ENCODE measurements around the gene ZNF575. TPM values are rescaled to one million over a fixed set of nuclear protein-coding genes. Genes with fewer than 3 reads are reported as not detected.
"Not testable (repeated sequence)": the region's sequence is repeated elsewhere in the genome, so short reads cannot be mapped to it uniquely, and the experiment has no call there.

ZNF575 gene
- total and polyA plus RNA-seq, 2 donors, result 0.38 to 2.5 TPM

DNA sequence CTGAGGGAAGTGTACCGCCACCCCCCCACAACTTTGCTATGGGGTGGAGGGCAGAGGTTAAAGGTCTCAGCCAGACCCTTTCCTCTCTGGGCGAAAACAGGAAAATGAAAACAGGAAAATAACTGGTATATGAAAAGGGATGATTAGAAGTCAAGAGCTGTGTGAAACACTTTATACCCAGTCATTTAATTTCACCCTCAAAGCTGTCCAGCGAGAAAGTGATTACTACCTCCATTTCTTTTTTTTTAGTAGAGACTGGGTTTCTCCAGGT is 27.9 kb upstream of the ZNF575 start:
- H3K27ac ChIP-seq (ENCODE audit: low read depth in 1 of 2, low read length in 1 of 2), result peak overlapping the region in 1 of 2 donors; percentile 86
- peaks cover 9 to 23% of the 10 kb centered on the region in 2 donors for H3K4me1 ChIP-seq (ENCODE audit: control insufficient read depth in 2 of 2, insufficient read depth in 2 of 2, low read length in 2 of 2)
- no peaks in the 10 kb centered on the region for H3K9me3 ChIP-seq (ENCODE audit: control insufficient read depth in 2 of 2, insufficient read depth in 1 of 2, low read length in 1 of 2)
- DNase-seq (ENCODE audit: low read depth in 6 of 9, low spot score in 9 of 9), result no peak
- H3K27me3 ChIP-seq (ENCODE audit: control insufficient read depth in 2 of 2, insufficient read depth in 1 of 2, low read length in 1 of 2), result no peaks in the 10 kb centered on the region
- WGBS, result 96% methylated on average over 3 of the region's 3 CpGs
- no peak overlapping the region for H3K4me3 ChIP-seq (ENCODE audit: low read length in 2 of 2)
- peaks cover 2 to 27% of the 10 kb centered on the region in 2 donors for H3K36me3 ChIP-seq (ENCODE audit: control insufficient read depth in 2 of 2, insufficient read depth in 2 of 2, low read length in 1 of 2)

DNA sequence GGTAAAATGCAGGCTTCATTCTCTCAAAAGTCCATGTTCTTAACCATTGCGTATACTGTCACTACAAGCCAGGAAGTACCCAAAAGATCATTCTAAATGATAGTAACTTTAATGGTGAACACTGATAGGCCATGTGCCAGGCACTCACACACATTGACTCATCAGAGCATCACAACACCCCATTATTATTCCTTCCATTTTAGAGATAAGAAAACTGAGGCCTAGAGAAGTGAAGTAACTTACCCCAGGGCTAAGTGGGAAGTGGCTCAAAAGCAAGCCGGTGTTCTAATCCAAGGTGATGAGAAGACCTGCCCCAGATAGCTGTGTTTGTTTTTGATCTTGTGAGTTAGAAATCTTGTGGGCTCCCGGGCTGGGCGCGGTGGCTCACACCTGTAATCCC is 27.0 kb upstream of the ZNF575 start:
- WGBS, result 96% methylated on average over 5 of the region's 5 CpGs

DNA sequence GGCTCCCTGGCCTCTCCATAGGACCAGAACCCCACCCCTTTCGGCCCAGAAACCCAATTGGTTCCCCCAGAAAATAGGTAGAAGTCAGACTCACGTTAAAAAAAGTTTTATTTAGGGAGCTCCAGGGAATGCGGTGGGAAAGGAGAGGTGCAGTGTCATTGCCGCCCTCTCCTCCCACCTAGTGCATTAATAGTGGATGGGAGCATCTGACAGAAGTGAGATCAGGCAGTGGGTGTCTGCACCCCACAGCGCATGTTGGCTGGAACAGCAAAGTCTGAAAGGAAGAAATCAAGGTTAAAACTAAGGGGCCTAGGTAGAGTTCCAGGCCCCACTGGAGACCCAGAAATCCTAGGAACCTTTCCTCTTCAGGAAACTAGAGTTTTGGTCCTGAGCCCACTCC is 26.4 kb upstream of the ZNF575 start:
- DNase-seq (ENCODE audit: low read depth in 6 of 9, low spot score in 9 of 9), result no peak
- 96% methylated on average over 5 of the region's 5 CpGs for WGBS
- H3K36me3 ChIP-seq (ENCODE audit: control insufficient read depth in 2 of 2, insufficient read depth in 2 of 2, low read length in 1 of 2), result peaks cover 3 to 34% of the 10 kb centered on the region in 2 donors
- no peaks in the 10 kb centered on the region for H3K9me3 ChIP-seq (ENCODE audit: control insufficient read depth in 2 of 2, insufficient read depth in 1 of 2, low read length in 1 of 2)
- H3K4me1 ChIP-seq (ENCODE audit: control insufficient read depth in 2 of 2, insufficient read depth in 2 of 2, low read length in 2 of 2), result peaks cover 9 to 23% of the 10 kb centered on the region in 2 donors
- H3K4me3 ChIP-seq (ENCODE audit: low read length in 2 of 2), result no peak overlapping the region
- no peak overlapping the region for H3K27ac ChIP-seq (ENCODE audit: low read depth in 1 of 2, low read length in 1 of 2)
- no peaks in the 10 kb centered on the region for H3K27me3 ChIP-seq (ENCODE audit: control insufficient read depth in 2 of 2, insufficient read depth in 1 of 2, low read length in 1 of 2)

More for the DNA sequence above, 27.0 kb upstream of the ZNF575 start:
- no peaks in the 10 kb centered on the region for H3K27me3 ChIP-seq (ENCODE audit: control insufficient read depth in 2 of 2, insufficient read depth in 1 of 2, low read length in 1 of 2)
- no peak overlapping the region for H3K27ac ChIP-seq (ENCODE audit: low read depth in 1 of 2, low read length in 1 of 2)
- DNase-seq (ENCODE audit: low read depth in 6 of 9, low spot score in 9 of 9), result no peak
- no peak overlapping the region for H3K4me3 ChIP-seq (ENCODE audit: low read length in 2 of 2)
- H3K36me3 ChIP-seq (ENCODE audit: control insufficient read depth in 2 of 2, insufficient read depth in 2 of 2, low read length in 1 of 2), result peaks cover 6 to 32% of the 10 kb centered on the region in 2 donors
- no peaks in the 10 kb centered on the region for H3K9me3 ChIP-seq (ENCODE audit: control insufficient read depth in 2 of 2, insufficient read depth in 1 of 2, low read length in 1 of 2)
- H3K4me1 ChIP-seq (ENCODE audit: control insufficient read depth in 2 of 2, insufficient read depth in 2 of 2, low read length in 2 of 2), result peaks cover 9 to 23% of the 10 kb centered on the region in 2 donors

DNA sequence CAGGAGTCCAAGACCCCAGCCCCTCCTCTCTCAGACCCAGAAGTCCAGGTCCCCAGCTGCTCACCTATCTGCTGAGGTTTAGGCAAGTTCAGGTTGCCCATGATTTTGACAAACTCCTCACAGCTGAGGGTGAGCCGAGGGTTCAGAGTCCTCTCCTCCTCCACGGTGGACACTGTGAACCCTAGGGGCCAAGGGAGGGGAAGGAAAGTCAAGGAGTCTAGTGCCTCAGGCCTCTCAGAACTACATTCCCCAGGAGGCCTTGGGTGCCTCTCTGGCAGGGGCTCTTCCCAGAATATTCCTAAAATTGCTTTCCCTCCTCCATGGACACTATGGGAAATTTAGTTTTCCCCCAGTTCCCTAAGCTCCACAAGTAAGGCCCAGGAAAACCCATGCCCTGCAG is 25.1 kb upstream of the ZNF575 start:
- Histone ChIP-seq H3K4me1 (ENCODE audit: control insufficient read depth in 2 of 2, insufficient read depth in 2 of 2, low read length in 2 of 2) (peaks cover 9 to 18% of the 10 kb centered on the region in 2 donors), H3K27me3 (ENCODE audit: control insufficient read depth in 2 of 2, insufficient read depth in 1 of 2, low read length in 1 of 2) (no peaks in the 10 kb centered on the region), H3K36me3 (ENCODE audit: control insufficient read depth in 2 of 2, insufficient read depth in 2 of 2, low read length in 1 of 2) (peaks cover 3 to 28% of the 10 kb centered on the region in 2 donors), H3K9me3 (ENCODE audit: control insufficient read depth in 2 of 2, insufficient read depth in 1 of 2, low read length in 1 of 2) (no peaks in the 10 kb centered on the region), H3K4me3 (ENCODE audit: low read length in 2 of 2) (no peak overlapping the region), H3K27ac (ENCODE audit: low read depth in 1 of 2, low read length in 1 of 2) (no peak overlapping the region)
- DNase-seq (ENCODE audit: low read depth in 6 of 9, low spot score in 9 of 9), result no peak
- WGBS, result 98% methylated on average over 2 of the region's 2 CpGs

DNA sequence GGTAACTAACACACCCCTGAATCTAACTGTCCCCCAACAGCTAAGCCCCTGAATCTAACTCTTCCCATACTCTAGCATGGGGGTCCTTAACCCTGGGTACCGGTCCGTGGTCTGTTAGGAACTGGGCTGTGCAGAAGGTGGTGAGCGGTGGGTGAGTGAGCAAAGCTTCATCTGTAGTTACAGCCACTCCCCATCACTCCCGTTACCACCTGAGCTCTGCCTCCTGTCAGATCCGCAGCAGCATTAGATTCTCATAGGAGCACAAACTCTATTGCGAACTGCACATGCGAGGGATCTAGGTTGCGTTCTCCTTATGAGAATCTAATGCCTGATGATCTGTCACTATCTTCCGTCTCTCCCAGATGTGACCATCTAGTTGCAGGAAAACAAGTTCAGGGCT is 22.3 kb upstream of the ZNF575 start:
- H3K27ac ChIP-seq (ENCODE audit: low read depth in 1 of 2, low read length in 1 of 2), result no peak overlapping the region
- H3K9me3 ChIP-seq (ENCODE audit: control insufficient read depth in 2 of 2, insufficient read depth in 1 of 2, low read length in 1 of 2), result no peaks in the 10 kb centered on the region
- no peaks in the 10 kb centered on the region for H3K4me1 ChIP-seq (ENCODE audit: control insufficient read depth in 2 of 2, insufficient read depth in 2 of 2, low read length in 2 of 2)
- WGBS, result 99% methylated on average over 9 of the region's 9 CpGs
- H3K27me3 ChIP-seq (ENCODE audit: control insufficient read depth in 2 of 2, insufficient read depth in 1 of 2, low read length in 1 of 2), result no peaks in the 10 kb centered on the region
- peaks cover 3 to 28% of the 10 kb centered on the region in 2 donors for H3K36me3 ChIP-seq (ENCODE audit: control insufficient read depth in 2 of 2, insufficient read depth in 2 of 2, low read length in 1 of 2)
- no peak for DNase-seq (ENCODE audit: low read depth in 6 of 9, low spot score in 9 of 9)
- no peak overlapping the region for H3K4me3 ChIP-seq (ENCODE audit: low read length in 2 of 2)

DNA sequence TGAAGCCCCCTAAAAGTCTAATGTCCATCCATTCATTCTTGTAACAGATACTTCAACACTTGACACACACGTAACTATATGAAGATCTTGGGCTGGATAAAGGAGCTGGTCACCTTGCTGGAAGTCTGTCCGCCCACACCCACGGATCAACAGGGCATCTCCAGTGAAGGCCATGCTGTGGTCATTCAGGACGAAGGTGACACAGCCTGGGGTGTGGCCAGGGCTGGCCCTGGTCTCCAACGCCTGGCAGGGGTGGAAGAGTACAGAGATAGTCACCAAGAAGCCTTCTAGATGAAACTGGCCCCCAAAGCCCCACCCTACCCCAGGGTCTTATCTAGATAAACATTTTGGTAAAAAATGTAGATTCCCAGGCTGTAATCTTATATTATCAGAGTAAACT is 21.7 kb upstream of the ZNF575 start:
- Histone ChIP-seq H3K27me3 (ENCODE audit: control insufficient read depth in 2 of 2, insufficient read depth in 1 of 2, low read length in 1 of 2) (no peaks in the 10 kb centered on the region), H3K4me3 (ENCODE audit: low read length in 2 of 2) (no peak overlapping the region), H3K27ac (ENCODE audit: low read depth in 1 of 2, low read length in 1 of 2) (no peak overlapping the region), H3K9me3 (ENCODE audit: control insufficient read depth in 2 of 2, insufficient read depth in 1 of 2, low read length in 1 of 2) (no peaks in the 10 kb centered on the region), H3K36me3 (ENCODE audit: control insufficient read depth in 2 of 2, insufficient read depth in 2 of 2, low read length in 1 of 2) (peaks cover 3 to 28% of the 10 kb centered on the region in 2 donors), H3K4me1 (ENCODE audit: control insufficient read depth in 2 of 2, insufficient read depth in 2 of 2, low read length in 2 of 2) (no peaks in the 10 kb centered on the region)
- 97% methylated on average over 5 of the region's 5 CpGs for WGBS
- DNase-seq (ENCODE audit: low read depth in 6 of 9, low spot score in 9 of 9), result no peak

DNA sequence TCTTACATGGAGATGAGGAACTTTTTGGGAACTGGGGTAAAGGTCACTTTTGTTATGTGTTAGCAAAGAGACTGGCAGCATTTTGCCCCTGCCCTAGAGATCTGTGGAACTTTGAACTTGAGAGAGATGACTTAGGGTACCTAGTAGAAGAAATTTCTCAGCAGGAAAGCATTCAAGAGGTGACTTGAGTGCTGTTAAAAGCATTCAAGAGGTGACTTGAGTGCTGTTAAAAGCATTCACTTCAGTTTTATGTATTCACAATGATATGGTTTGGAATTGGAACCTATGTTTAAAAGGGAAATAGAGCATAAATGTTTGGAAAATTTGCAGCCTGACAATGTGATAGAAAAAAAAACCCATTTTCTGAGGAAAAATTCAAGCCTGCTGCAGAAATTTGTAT is 20.6 kb upstream of the ZNF575 start:
- H3K36me3 ChIP-seq (ENCODE audit: control insufficient read depth in 2 of 2, insufficient read depth in 2 of 2, low read length in 1 of 2), result peaks cover 3 to 25% of the 10 kb centered on the region in 2 donors
- not testable (repeated sequence) for H3K9me3 ChIP-seq (ENCODE audit: control insufficient read depth in 2 of 2, insufficient read depth in 1 of 2, low read length in 1 of 2); H3K4me3 ChIP-seq (ENCODE audit: low read length in 2 of 2)

DNA sequence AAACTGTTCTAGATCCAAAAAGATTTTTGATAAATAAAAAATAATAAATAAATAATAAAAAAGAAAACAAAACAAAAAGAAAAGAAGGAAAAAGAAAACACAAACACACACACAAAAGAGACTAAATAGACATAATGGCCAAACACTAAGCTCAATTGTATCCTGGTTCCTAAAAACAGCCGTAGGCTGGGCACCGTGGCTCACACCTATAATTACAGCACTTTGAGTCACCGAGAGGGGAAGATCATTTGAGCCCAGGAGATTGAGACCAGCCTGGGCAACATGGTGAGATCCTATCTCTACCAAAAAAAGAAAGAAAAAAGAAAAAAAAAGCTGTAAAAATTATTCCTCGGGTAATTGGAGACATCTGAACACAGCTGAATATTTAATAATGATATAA is 14.9 kb upstream of the ZNF575 start:
- no peak overlapping the region for H3K4me3 ChIP-seq (ENCODE audit: low read length in 2 of 2)
- H3K27me3 ChIP-seq (ENCODE audit: control insufficient read depth in 2 of 2, insufficient read depth in 1 of 2, low read length in 1 of 2), result no peaks in the 10 kb centered on the region
- no peak overlapping the region for H3K27ac ChIP-seq (ENCODE audit: low read depth in 1 of 2, low read length in 1 of 2)
- H3K4me1 ChIP-seq (ENCODE audit: control insufficient read depth in 2 of 2, insufficient read depth in 2 of 2, low read length in 2 of 2), result peaks cover 0 to 2% of the 10 kb centered on the region in 2 donors
- DNase-seq (ENCODE audit: low read depth in 6 of 9, low spot score in 9 of 9), result no peak
- WGBS, result 84% methylated on average over 4 of the region's 4 CpGs
- no peaks in the 10 kb centered on the region for H3K36me3 ChIP-seq (ENCODE audit: control insufficient read depth in 2 of 2, insufficient read depth in 2 of 2, low read length in 1 of 2)
- H3K9me3 ChIP-seq (ENCODE audit: control insufficient read depth in 2 of 2, insufficient read depth in 1 of 2, low read length in 1 of 2), result no peaks in the 10 kb centered on the region

More for the DNA sequence above, 20.6 kb upstream of the ZNF575 start:
- H3K4me1 ChIP-seq (ENCODE audit: control insufficient read depth in 2 of 2, insufficient read depth in 2 of 2, low read length in 2 of 2); H3K27me3 ChIP-seq (ENCODE audit: control insufficient read depth in 2 of 2, insufficient read depth in 1 of 2, low read length in 1 of 2); H3K27ac ChIP-seq (ENCODE audit: low read depth in 1 of 2, low read length in 1 of 2); DNase-seq (ENCODE audit: low read depth in 6 of 9, low spot score in 9 of 9): not testable (repeated sequence)

DNA sequence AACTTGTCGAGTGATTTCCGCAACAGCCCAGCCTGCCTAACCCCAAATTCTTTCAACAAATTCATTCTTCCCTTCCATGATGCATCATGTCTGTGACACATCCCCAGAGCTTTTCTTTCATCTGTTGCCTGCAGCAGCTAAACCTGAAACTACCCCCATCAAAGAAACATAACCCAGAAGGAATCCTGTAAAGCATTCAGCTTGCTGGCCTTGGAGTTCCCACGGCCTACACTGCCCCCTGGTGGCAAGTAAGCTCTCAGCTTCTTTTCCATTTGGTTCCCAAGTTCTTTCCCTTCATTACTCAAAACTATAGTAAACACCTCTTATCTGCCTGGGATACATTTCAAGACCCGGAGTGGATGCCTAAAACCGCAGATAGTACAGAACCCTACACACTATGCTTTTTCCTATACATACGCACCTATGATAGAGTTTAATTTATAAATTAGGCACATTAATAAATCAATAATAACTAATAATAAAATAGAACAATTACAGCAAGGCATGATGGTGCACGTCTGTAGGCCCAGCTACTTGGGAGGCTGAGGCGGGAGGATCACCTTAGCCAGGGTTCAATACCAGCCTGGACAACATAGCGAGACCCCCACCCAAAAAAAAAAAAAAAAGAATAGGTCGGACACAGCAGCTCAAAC is 13.4 kb upstream of the ZNF575 start:
- no peak overlapping the region for H3K4me3 ChIP-seq (ENCODE audit: low read length in 2 of 2)
- no peaks in the 10 kb centered on the region for H3K27me3 ChIP-seq (ENCODE audit: control insufficient read depth in 2 of 2, insufficient read depth in 1 of 2, low read length in 1 of 2)
- no peaks in the 10 kb centered on the region for H3K9me3 ChIP-seq (ENCODE audit: control insufficient read depth in 2 of 2, insufficient read depth in 1 of 2, low read length in 1 of 2)
- DNase-seq (ENCODE audit: low read depth in 6 of 9, low spot score in 9 of 9), result peak in 8 of 9 donors; percentile 67 to 89 (median 81)
- no peaks in the 10 kb centered on the region for H3K36me3 ChIP-seq (ENCODE audit: control insufficient read depth in 2 of 2, insufficient read depth in 2 of 2, low read length in 1 of 2)
- H3K27ac ChIP-seq (ENCODE audit: low read depth in 1 of 2, low read length in 1 of 2), result no peak overlapping the region
- H3K4me1 ChIP-seq (ENCODE audit: control insufficient read depth in 2 of 2, insufficient read depth in 2 of 2, low read length in 2 of 2), result peaks cover 0 to 3% of the 10 kb centered on the region in 2 donors
- WGBS, result 68% methylated on average over 10 of the region's 10 CpGs

Measured in thymus (tissue), 11 donors.